ENCODE measurements around the gene DNAJC5G.

- TF ChIP-seq POLR2AphosphoS5 (IDR thresholded peaks at IDR 0.05; ENCODE audit: low read depth, low read length), result no peak
- no peak for TF ChIP-seq TAF1 (IDR thresholded peaks at IDR 0.05; ENCODE audit: low read depth, low read length)
These were observed 30.3 kb downstream of the DNAJC5G start for GRCh38 chr2:27305516-27305915.

Measured in GM12891 (cell line).